AG04449 (cell line): Measurements from ENCODE around the gene EYA4.

ENCODE experiments used
- CTCF ChIA-PET: fragments of 350-600 bp; formaldehyde crosslinking; extraction: SDS; loops from one replicate; lab custom pipeline; 2021; ENCODE audit warnings: antibody characterized with exemption; lab: Yijun Ruan, JAX
- POLR2A ChIA-PET: fragments of 400-600, 350-600 bp; formaldehyde crosslinking; extraction: SDS; loops from one replicate; lab custom pipeline; 2020; ENCODE audit warnings: antibody characterized with exemption, inconsistent platforms; lab: Yijun Ruan, JAX
- DNase-seq: peaks from one replicate; pipeline ENCODE4 v3.0.0-alpha.2; 2010; ENCODE audit warnings: low read depth, low spot score
- H3K4me3 ChIP-seq: 2 replicates; pipeline ENCODE4 v1.5.1; 2011; ENCODE audit warnings: low read depth, mild to moderate bottlenecking, control low read depth, low read length
- CTCF ChIP-seq: IDR thresholded peaks from one replicate; pipeline ENCODE4 v1.5.1; 2011; ENCODE audit warnings: mild to moderate bottlenecking, moderate library complexity, low read length, control low read depth, inconsistent platforms; ENCODE audit not compliant: insufficient read depth; ENCODE audit errors: missing control alignments

Gene EYA4

GRCh38 chr6:133352046-133352445, 110.9 kb downstream of the EYA4 start:
- ChIA-PET POLR2A (no interaction called here), CTCF (no interaction called here)
- TF ChIP-seq CTCF = no peak
- H3K4me3 ChIP-seq = no peak overlapping the region
- DNase-seq = no peak

- ChIA-PET POLR2A (no interaction called here), CTCF (no interaction called here)
- DNase-seq = no peak
- no peak overlapping the region for H3K4me3 ChIP-seq
- no peak for TF ChIP-seq CTCF
These were observed 111.9 kb downstream of the EYA4 start for GRCh38 chr6:133353061-133353460.

- POLR2A ChIA-PET = no interaction called here
- H3K4me3 ChIP-seq = no peak overlapping the region
- no peak for DNase-seq
- CTCF ChIA-PET = no interaction called here
- no peak for TF ChIP-seq CTCF
These were observed 114.8 kb downstream of the EYA4 start for GRCh38 chr6:133355922-133356321.

- ChIA-PET POLR2A (no interaction called here), CTCF (no interaction called here)
- no peak for DNase-seq
- TF ChIP-seq CTCF = no peak
- H3K4me3 ChIP-seq = no peak overlapping the region
These were observed 117.5 kb downstream of the EYA4 start for GRCh38 chr6:133358574-133359150.

GRCh38 chr6:133359256-133359655, 118.1 kb downstream of the EYA4 start:
- no peak for DNase-seq
- ChIA-PET CTCF (no interaction called here), POLR2A (no interaction called here)
- TF ChIP-seq CTCF = no peak
- no peak overlapping the region for H3K4me3 ChIP-seq

GRCh38 chr6:133359760-133360159, 118.6 kb downstream of the EYA4 start:
- POLR2A ChIA-PET = no interaction called here

More at GRCh38 chr6:133359760-133360159, 118.6 kb downstream of the EYA4 start:
- TF ChIP-seq CTCF = no peak
- CTCF ChIA-PET = no interaction called here
- no peak overlapping the region for H3K4me3 ChIP-seq
- DNase-seq = no peak
